Transverse colon (tissue), 4 donors: ENCODE results near the gene SAMD8. TPM values are rescaled to one million over a fixed set of nuclear protein-coding genes. Genes with fewer than 3 reads are reported as not detected.

Source experiments
- DNase-seq: peaks from one replicate; pipeline ENCODE4 v3.0.0-alpha.2; 2019
- H3K27ac ChIP-seq, 4 donors: fragments of 200-600 bp; sonication (generic); 2 replicates each; pipeline ENCODE4 v1.5.1; 2016 to 2018; ENCODE audit warnings: inconsistent platforms in 4 of 4
- H3K27me3 ChIP-seq: fragments of 200-600 bp; sonication (generic); 2 replicates; pipeline ENCODE4 v1.5.1; 2017; ENCODE audit warnings: inconsistent platforms
- H3K36me3 ChIP-seq, 4 donors: fragments of 200-600 bp; sonication (generic); 2 replicates each; pipeline ENCODE4 v1.5.1; 2017 to 2019; ENCODE audit warnings: inconsistent platforms in 4 of 4
- H3K4me1 ChIP-seq, 4 donors: fragments of 200-600 bp; sonication (generic); 2 replicates each; pipeline ENCODE4 v1.5.1; 2017 to 2020; ENCODE audit warnings: inconsistent platforms in 4 of 4
- H3K4me3 ChIP-seq, 4 donors: fragments of 200-600 bp; sonication (generic); 1 replicate in 1 of 4; 2 replicates in 3 of 4; pipeline versions ENCODE4 v1.5.1 to v1.6.1; 2017 to 2019; ENCODE audit warnings: inconsistent platforms in 4 of 4
- H3K9me3 ChIP-seq, 2 donors: fragments of 200-600 bp; sonication (generic); 2 replicates each; pipeline ENCODE4 v1.5.1; 2017 to 2019; ENCODE audit warnings: inconsistent platforms in 2 of 2
- CTCF ChIP-seq, 5 experiments: fragments of 200-600 bp in 3 of 5; fragments of 450-650 bp in 2 of 5; sonication (generic) in 3 of 5; IDR thresholded peaks; 1 replicate in 2 of 5; 2 replicates in 3 of 5; pipeline ENCODE4 v1.5.1; 2016 to 2017; ENCODE audit warnings: antibody characterized with exemption in 5 of 5, inconsistent platforms in 3 of 5, mild to moderate bottlenecking in 2 of 5, moderate library complexity in 1 of 5
- EP300 ChIP-seq: sonication (generic); formaldehyde crosslinking; IDR thresholded peaks from one replicate; pipeline ENCODE4 v1.6.1; 2017; ENCODE audit warnings: antibody characterized with exemption, low read depth
- POLR2A ChIP-seq: fragments of 450-650 bp; IDR thresholded peaks from one replicate; pipeline ENCODE4 v1.6.1; 2016; ENCODE audit warnings: antibody characterized with exemption, mild to moderate bottlenecking, moderate library complexity
- POLR2AphosphoS5 ChIP-seq, 3 donors: sonication (generic); formaldehyde crosslinking; IDR thresholded peaks; one replicate each; pipeline ENCODE4 v1.6.1; 2016; ENCODE audit warnings: antibody characterized with exemption in 3 of 3
- WGBS, 2 donors: methylation state at CpG; one replicate each; pipeline ENCODE4 v1.1.5; 2018; ENCODE audit warnings: low coverage in 1 of 2; 5-methylcytosine and 5-hydroxymethylcytosine counted together
- in situ Hi-C, 4 donors: fragments of 200-750 bp; cut with MboI; loops; one replicate each; pipeline versions ENCODE4 v1.15.0 to v1.15.1; 2017; ENCODE audit warnings: low sequenced_read_pairs in 3 of 4, low pct_ligation_motif_present in 1 of 4, low pct_unique_long_range_greater_than_20kb in 1 of 4
- intact Hi-C: fragments of 100-400 bp; cut with DNase I; formaldehyde crosslinking; loops from one replicate; pipeline ENCODE4 v1.15.1; 2023; ENCODE audit warnings: low total_unique reads
- total RNA-seq, 4 donors: library from RNA; depleted of rRNA; stranded (reverse); fragments of >200 nt; gene quantifications; one replicate each; pipeline ENCODE4 v1.1.0, GENCODE V29; 2016

The SAMD8 gene
- total RNA-seq, 4 donors from 2014 or later, result 4.6 to 26.6 (median 17.7) TPM

- TF ChIP-seq CTCF (IDR thresholded peaks at IDR 0.05) (no peak), POLR2A (no peak), POLR2AphosphoS5 (IDR thresholded peaks at IDR 0.05) (no peak), EP300 (no peak)
- Histone ChIP-seq H3K9me3 (no peaks in the 10 kb centered on the region), H3K27ac (peak overlapping the region in 3 of 4 donors; percentile 21 to 60 (median 44)), H3K36me3 (peaks cover 0 to 21% (median 10%) of the 10 kb centered on the region in 4 donors), H3K27me3 (no peaks in the 10 kb centered on the region), H3K4me1 (peaks cover 15 to 65% (median 31%) of the 10 kb centered on the region in 4 donors), H3K4me3 (no peak overlapping the region)
- no peak for DNase-seq
- intact Hi-C loops (loop anchor here (5.0 to 10.0 kb wide), 3 partner anchors 118 to 965 kb away; partner anchors contain the start of genes KAT6B and SAMD8), in situ Hi-C loops (loop anchor here (10.0 to 25.0 kb wide), 4 partner anchors 115 to 968 kb away; partner anchors contain the start of gene SAMD8 (in 4 of the 4))
- 52 to 54% methylated on average over 3 of the region's 3 CpGs for WGBS, 2 donors
Observed at GRCh38 chr10:75229971-75230370, 118.5 kb downstream of the SAMD8 start.

GRCh38 chr10:75230600-75231038 is 119.2 kb downstream of the SAMD8 start:
- intact Hi-C loops (loop anchor here (5.0 to 10.0 kb wide), 3 partner anchors 118 to 966 kb away; partner anchors contain the start of genes KAT6B and SAMD8), in situ Hi-C loops (loop anchor here (10.0 to 25.0 kb wide), 4 partner anchors 116 to 968 kb away; partner anchors contain the start of gene SAMD8 (in 4 of the 4))
- TF ChIP-seq EP300, result no peak
- no peak for TF ChIP-seq POLR2A
- peak in 2 of 3 donors; percentile 47 for TF ChIP-seq POLR2AphosphoS5 (IDR thresholded peaks at IDR 0.05)
- TF ChIP-seq CTCF (IDR thresholded peaks at IDR 0.05), result peak; percentile 89 to 97 (median 93)
- WGBS, 2 donors, result 24 to 33% methylated on average over 4 to 5 of the region's 5 CpGs
- Histone ChIP-seq H3K36me3 (peaks cover 0 to 19% (median 9%) of the 10 kb centered on the region in 4 donors), H3K4me3 (no peak overlapping the region), H3K27me3 (no peaks in the 10 kb centered on the region), H3K4me1 (peaks cover 11 to 63% (median 34%) of the 10 kb centered on the region in 4 donors), H3K9me3 (no peaks in the 10 kb centered on the region), H3K27ac (peak overlapping the region; percentile 2 to 60 (median 34))
- DNase-seq, result peak; percentile 94

Other genes with a start within 250 kb of the SAMD8 start
- 100 to 1,000 TPM in 3 of 4 donors, 10 to 100 TPM in 1; 52.1 to 234 (median 149) TPM for gene VDAC2, start 99.1 kb downstream of the SAMD8 start, total RNA-seq
- gene COMTD1, start 124.3 kb downstream of the SAMD8 start, total RNA-seq, result 100 to 1,000 TPM in 3 of 4 donors, 10 to 100 TPM in 1; 90.7 to 761 (median 173) TPM